K562 (cell line): Measurements from ENCODE around the gene TSEN34. TPM values are rescaled to one million over a fixed set of nuclear protein-coding genes. Genes with fewer than 3 reads are reported as not detected.

Experiments used
- ARNT ChIP-seq, 2 experiments: fragments of 450-650 bp; IDR thresholded peaks; 2 replicates each; pipeline ENCODE4 v1.6.1; 2016; ENCODE audit warnings: mild to moderate bottlenecking in 1 of 2
- CREBBP ChIP-seq: IDR thresholded peaks from one replicate; pipeline ENCODE4 v1.6.1; 2012; ENCODE audit warnings: low read depth, mild to moderate bottlenecking, control low read depth, inconsistent platforms, low read length
- FOSL1 ChIP-seq: fragments of 200-800 bp; sonication (Bioruptor generic); conservative IDR thresholded peaks from 2 replicates; pipeline ENCODE4 v1.6.1; 2016; ENCODE audit warnings: missing genetic modification characterization, missing compliant biosample characterization
- HDAC2 ChIP-seq: fragments of 450-650 bp; IDR thresholded peaks from 2 replicates; pipeline ENCODE4 v1.6.1; 2016; ENCODE audit warnings: mild to moderate bottlenecking
- IRF2 ChIP-seq: sonication (generic); formaldehyde crosslinking; IDR thresholded peaks from 2 replicates; pipeline ENCODE4 v1.8.1; 2022; ENCODE audit warnings: mild to moderate bottlenecking, missing genetic modification reagents
- MCM3 ChIP-seq: fragments of 450-650 bp; IDR thresholded peaks from 2 replicates; pipeline ENCODE4 v1.6.1; 2016
- NFIC ChIP-seq: fragments of 450-650 bp; IDR thresholded peaks from 2 replicates; pipeline ENCODE4 v1.6.1; 2017; ENCODE audit warnings: mild to moderate bottlenecking, inconsistent platforms
- PTBP1 ChIP-seq: fragments of 200-400 bp; formaldehyde crosslinking; IDR thresholded peaks from 2 replicates; pipeline ENCODE4 v1.6.1; 2017; ENCODE audit warnings: low read depth, low read length
- SIN3A ChIP-seq, 2 experiments: fragments of 150-350 bp in 1 of 2; IDR thresholded peaks; 2 replicates each; pipeline ENCODE4 v1.6.1; 2011 to 2016; ENCODE audit warnings: borderline replicate concordance in 2 of 2, low read depth in 2 of 2, low read length in 2 of 2, mild to moderate bottlenecking in 2 of 2, moderate library complexity in 2 of 2; ENCODE audit not compliant: control insufficient read depth in 1 of 2
- ZNF140 ChIP-seq: fragments of 250-450 bp; sonication (Bioruptor Pico); IDR thresholded peaks from 2 replicates; pipeline ENCODE4 v1.8.0; 2021; ENCODE audit warnings: moderate library complexity, mild to moderate bottlenecking, inconsistent platforms
- ZNF165 ChIP-seq: fragments of 250-450 bp; sonication (Bioruptor Pico); IDR thresholded peaks from 2 replicates; pipeline ENCODE4 v1.4.0; 2020; ENCODE audit warnings: borderline replicate concordance
- ZNF212 ChIP-seq: fragments of 450-650 bp; formaldehyde crosslinking; IDR thresholded peaks from 2 replicates; pipeline ENCODE4 v1.4.0; 2020; ENCODE audit warnings: mild to moderate bottlenecking
- ZNF23 ChIP-seq: fragments of 250-450 bp; sonication (Bioruptor Pico); IDR thresholded peaks from 2 replicates; pipeline ENCODE4 v1.4.0; 2020; ENCODE audit warnings: mild to moderate bottlenecking
- polyA plus RNA-seq, 8 experiments: library from polyadenylated mRNA; depleted of rRNA in 4 of 8; stranded (reverse) in 5 of 8; unstranded in 3 of 8; fragments of >200 nt; fragmentation: Nextera tagmentation in 2 of 8; fragmentation: Illumina TruSeq in 1 of 8; extraction: Ambion mirVana in 2 of 8; extraction: Trizol in 1 of 8; gene quantifications; 2 replicates each; pipeline versions ENCODE4 v1.2.1 to v1.2.3, GENCODE V29; 2011 to 2014; ENCODE audit warnings: inconsistent platforms in 1 of 8, missing spikeins in 1 of 8
- total RNA-seq, 7 experiments: library from RNA; depleted of rRNA in 6 of 7; stranded (reverse); fragments of >200 nt in 6 of 7; fragmentation: Illumina TruSeq in 2 of 7; extraction: Trizol in 2 of 7; gene quantifications; 2 replicates each; pipeline versions ENCODE4 v1.2.1 to v1.2.3, GENCODE V29; 2011 to 2021; ENCODE audit warnings: low replicate concordance in 1 of 7
- TF ChIP-seq, protein P1 (sequence below): sonication (generic); formaldehyde crosslinking; IDR thresholded peaks from 2 replicates; pipeline ENCODE4 v1.8.0; 2022; ENCODE audit warnings: mild to moderate bottlenecking, missing genetic modification reagents
- TF ChIP-seq, protein P2 (sequence below): fragments of 250-450 bp; sonication (Bioruptor Pico); IDR thresholded peaks from 2 replicates; pipeline ENCODE4 v1.5.0; 2021
- TF ChIP-seq, protein P3 (sequence below), 2 experiments: fragments of 150-350 bp in 1 of 2; IDR thresholded peaks; 2 replicates each; pipeline ENCODE4 v1.6.1; 2012 to 2016; ENCODE audit warnings: low read depth in 2 of 2, low read length in 2 of 2, mild to moderate bottlenecking in 1 of 2, moderate library complexity in 1 of 2
- TF ChIP-seq, protein P4 (sequence below): sonication (generic); formaldehyde crosslinking; IDR thresholded peaks from 2 replicates; pipeline ENCODE4 v1.8.1; 2023; ENCODE audit warnings: mild to moderate bottlenecking, missing genetic modification reagents

Gene TSEN34
- total and polyA plus RNA-seq, 9 of the 15 experiments (the other 6 are each of a cell fraction or from before 2014, with no cell fraction given) = 3.1 to 57.6 (median 29.5) TPM

DNA sequence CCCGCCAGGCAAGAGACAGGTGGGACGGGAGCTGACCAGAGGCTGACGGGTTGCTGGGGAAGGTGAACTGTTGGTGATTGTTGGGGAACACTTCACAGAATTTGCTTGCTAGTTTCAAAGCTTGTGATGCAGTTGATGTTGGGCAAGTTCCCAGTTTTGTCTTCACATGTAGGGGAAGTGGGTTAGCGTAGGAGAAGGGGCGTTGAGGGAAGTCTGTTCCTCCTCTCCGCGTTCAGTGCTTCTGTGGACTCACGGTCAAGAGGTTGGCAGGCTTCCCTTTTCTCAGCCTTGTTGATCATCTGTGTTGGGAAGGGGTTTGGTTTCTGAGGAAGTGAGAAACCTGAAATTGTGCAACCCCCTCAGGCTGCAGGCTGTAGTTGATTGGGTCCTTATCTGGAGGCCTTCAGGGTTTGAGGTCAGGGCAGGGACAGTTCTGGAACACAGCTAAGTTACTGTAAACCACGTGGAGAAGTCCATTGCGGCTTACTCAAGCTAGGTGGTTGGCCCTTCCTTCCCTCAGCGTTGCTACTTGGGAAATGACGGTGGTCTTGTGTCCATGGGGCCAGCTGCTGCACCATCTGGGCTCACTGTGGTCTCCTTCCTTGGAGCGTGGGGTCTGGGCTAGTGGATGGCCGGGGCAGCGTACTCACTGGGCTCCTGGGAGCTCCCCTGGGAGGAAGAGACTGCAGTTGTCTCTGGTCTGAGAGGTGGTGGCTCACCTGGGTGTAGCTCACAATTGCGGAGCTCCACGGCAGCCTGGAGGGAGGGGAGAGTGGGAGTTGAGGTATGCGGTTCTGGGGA, 17.1 kb downstream of the TSEN34 start (continued):
- TF ChIP-seq, protein P1, sequence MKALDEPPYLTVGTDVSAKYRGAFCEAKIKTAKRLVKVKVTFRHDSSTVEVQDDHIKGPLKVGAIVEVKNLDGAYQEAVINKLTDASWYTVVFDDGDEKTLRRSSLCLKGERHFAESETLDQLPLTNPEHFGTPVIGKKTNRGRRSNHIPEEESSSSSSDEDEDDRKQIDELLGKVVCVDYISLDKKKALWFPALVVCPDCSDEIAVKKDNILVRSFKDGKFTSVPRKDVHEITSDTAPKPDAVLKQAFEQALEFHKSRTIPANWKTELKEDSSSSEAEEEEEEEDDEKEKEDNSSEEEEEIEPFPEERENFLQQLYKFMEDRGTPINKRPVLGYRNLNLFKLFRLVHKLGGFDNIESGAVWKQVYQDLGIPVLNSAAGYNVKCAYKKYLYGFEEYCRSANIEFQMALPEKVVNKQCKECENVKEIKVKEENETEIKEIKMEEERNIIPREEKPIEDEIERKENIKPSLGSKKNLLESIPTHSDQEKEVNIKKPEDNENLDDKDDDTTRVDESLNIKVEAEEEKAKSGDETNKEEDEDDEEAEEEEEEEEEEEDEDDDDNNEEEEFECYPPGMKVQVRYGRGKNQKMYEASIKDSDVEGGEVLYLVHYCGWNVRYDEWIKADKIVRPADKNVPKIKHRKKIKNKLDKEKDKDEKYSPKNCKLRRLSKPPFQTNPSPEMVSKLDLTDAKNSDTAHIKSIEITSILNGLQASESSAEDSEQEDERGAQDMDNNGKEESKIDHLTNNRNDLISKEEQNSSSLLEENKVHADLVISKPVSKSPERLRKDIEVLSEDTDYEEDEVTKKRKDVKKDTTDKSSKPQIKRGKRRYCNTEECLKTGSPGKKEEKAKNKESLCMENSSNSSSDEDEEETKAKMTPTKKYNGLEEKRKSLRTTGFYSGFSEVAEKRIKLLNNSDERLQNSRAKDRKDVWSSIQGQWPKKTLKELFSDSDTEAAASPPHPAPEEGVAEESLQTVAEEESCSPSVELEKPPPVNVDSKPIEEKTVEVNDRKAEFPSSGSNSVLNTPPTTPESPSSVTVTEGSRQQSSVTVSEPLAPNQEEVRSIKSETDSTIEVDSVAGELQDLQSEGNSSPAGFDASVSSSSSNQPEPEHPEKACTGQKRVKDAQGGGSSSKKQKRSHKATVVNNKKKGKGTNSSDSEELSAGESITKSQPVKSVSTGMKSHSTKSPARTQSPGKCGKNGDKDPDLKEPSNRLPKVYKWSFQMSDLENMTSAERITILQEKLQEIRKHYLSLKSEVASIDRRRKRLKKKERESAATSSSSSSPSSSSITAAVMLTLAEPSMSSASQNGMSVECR (CRISPR knock-in tag) = peak; percentile 74
- TF ChIP-seq HDAC2 (peak; percentile 97), PTBP1 (no peak), CREBBP (no peak), IRF2 (no peak), ZNF140 (CRISPR knock-in tag) (no peak), MCM3 (no peak), ZNF23 (CRISPR knock-in tag) (0 out of 2 replicates have a peak, but pooled peaks have one; percentile 51), ZNF212 (no peak), ARNT (IDR thresholded peaks at IDR 0.05) (peak; percentile 66 to 86; a peak in 2 of 4 replicates), ZNF165 (0 out of 2 replicates have a peak, but pooled peaks have one; percentile 35), SIN3A (IDR thresholded peaks at IDR 0.05; ENCODE audit: borderline replicate concordance in 2 of 2, control insufficient read depth in 1 of 2, low read depth in 2 of 2, low read length in 2 of 2) (peak; percentile 55 to 72; a peak in 2 of 4 replicates), FOSL1 (tag) (peak; percentile 70), NFIC (peak; percentile 92)
- TF ChIP-seq, protein P2, sequence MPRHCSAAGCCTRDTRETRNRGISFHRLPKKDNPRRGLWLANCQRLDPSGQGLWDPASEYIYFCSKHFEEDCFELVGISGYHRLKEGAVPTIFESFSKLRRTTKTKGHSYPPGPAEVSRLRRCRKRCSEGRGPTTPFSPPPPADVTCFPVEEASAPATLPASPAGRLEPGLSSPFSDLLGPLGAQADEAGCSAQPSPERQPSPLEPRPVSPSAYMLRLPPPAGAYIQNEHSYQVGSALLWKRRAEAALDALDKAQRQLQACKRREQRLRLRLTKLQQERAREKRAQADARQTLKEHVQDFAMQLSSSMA (CRISPR knock-in tag) = no peak
- TF ChIP-seq, protein P3, sequence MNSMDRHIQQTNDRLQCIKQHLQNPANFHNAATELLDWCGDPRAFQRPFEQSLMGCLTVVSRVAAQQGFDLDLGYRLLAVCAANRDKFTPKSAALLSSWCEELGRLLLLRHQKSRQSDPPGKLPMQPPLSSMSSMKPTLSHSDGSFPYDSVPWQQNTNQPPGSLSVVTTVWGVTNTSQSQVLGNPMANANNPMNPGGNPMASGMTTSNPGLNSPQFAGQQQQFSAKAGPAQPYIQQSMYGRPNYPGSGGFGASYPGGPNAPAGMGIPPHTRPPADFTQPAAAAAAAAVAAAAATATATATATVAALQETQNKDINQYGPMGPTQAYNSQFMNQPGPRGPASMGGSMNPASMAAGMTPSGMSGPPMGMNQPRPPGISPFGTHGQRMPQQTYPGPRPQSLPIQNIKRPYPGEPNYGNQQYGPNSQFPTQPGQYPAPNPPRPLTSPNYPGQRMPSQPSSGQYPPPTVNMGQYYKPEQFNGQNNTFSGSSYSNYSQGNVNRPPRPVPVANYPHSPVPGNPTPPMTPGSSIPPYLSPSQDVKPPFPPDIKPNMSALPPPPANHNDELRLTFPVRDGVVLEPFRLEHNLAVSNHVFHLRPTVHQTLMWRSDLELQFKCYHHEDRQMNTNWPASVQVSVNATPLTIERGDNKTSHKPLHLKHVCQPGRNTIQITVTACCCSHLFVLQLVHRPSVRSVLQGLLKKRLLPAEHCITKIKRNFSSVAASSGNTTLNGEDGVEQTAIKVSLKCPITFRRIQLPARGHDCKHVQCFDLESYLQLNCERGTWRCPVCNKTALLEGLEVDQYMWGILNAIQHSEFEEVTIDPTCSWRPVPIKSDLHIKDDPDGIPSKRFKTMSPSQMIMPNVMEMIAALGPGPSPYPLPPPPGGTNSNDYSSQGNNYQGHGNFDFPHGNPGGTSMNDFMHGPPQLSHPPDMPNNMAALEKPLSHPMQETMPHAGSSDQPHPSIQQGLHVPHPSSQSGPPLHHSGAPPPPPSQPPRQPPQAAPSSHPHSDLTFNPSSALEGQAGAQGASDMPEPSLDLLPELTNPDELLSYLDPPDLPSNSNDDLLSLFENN (IDR thresholded peaks at IDR 0.05; ENCODE audit: low read depth in 2 of 2, low read length in 2 of 2) = peak in 1 of 2 experiments; percentile 84; a peak in 2 of 4 replicates
- TF ChIP-seq, protein P4, sequence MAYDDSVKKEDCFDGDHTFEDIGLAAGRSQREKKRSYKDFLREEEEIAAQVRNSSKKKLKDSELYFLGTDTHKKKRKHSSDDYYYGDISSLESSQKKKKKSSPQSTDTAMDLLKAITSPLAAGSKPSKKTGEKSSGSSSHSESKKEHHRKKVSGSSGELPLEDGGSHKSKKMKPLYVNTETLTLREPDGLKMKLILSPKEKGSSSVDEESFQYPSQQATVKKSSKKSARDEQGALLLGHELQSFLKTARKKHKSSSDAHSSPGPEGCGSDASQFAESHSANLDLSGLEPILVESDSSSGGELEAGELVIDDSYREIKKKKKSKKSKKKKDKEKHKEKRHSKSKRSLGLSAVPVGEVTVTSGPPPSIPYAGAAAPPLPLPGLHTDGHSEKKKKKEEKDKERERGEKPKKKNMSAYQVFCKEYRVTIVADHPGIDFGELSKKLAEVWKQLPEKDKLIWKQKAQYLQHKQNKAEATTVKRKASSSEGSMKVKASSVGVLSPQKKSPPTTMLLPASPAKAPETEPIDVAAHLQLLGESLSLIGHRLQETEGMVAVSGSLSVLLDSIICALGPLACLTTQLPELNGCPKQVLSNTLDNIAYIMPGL (CRISPR knock-in tag) = no peak; the same call in 1 of the 2 replicates
